ENCODE results near the gene TBC1D5. TPM values are rescaled to one million over a fixed set of nuclear protein-coding genes. Genes with fewer than 3 reads are reported as not detected.

Gene TBC1D5
- total RNA-seq, 2 experiments from 2014 or later: 53.9 to 56.9 TPM

DNA sequence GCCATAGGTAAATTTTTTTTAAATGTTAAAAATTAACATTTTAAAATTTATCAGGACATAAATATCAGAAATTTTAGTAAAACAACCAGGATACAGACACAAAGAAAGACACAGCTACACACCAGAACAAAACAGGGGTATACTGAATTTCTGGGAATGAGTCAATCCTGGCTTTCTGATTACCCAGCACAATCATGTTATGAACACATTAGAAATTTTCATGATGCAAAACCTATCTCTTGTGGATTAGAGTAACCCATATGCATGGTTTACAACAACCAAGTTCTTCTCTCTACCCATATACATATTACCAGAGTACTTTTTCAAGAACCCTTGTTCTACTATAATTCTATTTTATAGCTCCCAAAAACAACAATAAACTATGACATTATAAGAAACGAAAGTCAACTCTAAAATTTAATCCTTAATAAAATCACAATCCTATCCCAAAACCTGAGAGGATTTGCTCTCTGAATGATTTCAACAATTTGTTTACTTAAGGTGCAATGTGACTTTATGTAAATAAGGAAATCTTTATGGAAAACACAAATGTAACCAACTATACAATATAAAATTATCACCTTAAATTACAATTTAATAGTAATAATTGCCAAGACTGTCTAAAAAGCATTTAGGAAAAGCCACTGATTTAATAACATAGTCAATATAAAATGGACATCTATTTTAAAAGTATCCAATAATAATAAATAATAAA is 184.5 kb downstream of the TBC1D5 start:
- ATAC-seq: peak; percentile 74

DNA sequence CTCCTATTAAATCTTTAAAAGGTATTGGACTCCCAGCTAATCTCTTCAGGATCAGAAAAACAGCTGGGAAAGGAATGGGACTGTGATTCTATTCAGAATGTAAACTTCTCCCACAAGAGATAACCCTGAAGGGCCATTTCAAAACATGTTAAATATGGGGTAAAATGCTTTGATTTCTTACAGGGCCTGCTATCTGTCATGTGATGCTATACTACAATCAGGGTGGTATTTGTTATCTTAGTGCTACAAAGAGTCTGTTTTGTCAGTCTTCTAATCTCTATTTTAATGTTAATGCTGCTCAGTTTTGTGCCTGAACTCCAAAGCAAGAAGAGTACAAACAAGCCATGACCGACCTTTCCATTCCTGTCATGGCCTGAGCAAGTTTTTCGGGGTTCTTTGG is 186.9 kb downstream of the TBC1D5 start:
- H3K27ac Mint-ChIP-seq: no peak overlapping the region

More for the DNA sequence above, 184.5 kb downstream of the TBC1D5 start:
- Mint-ChIP-seq H3K36me3 (ENCODE audit: low read depth) (peaks cover 7% of the 10 kb centered on the region), H3K27me3 (no peaks in the 10 kb centered on the region), H3K4me3 (no peak overlapping the region), H3K27ac (no peak overlapping the region), H3K9me3 (ENCODE audit: low read depth) (no peaks in the 10 kb centered on the region), H3K4me1 (no peaks in the 10 kb centered on the region)
- no peak for DNase-seq
- POLR2A ChIA-PET: interaction anchor here (0.7 kb wide), 1 partner anchor 185 kb away, joined by 3 read pairs; the partner anchor contains the start of gene TBC1D5
- CTCF ChIA-PET: interaction anchor here (0.9 kb wide), 1 partner anchor 283 kb away, joined by 3 read pairs; no protein-coding TSS in a partner anchor
- intact Hi-C loops (cut with DNase I, micrococcal nuclease): no loop called here

DNA sequence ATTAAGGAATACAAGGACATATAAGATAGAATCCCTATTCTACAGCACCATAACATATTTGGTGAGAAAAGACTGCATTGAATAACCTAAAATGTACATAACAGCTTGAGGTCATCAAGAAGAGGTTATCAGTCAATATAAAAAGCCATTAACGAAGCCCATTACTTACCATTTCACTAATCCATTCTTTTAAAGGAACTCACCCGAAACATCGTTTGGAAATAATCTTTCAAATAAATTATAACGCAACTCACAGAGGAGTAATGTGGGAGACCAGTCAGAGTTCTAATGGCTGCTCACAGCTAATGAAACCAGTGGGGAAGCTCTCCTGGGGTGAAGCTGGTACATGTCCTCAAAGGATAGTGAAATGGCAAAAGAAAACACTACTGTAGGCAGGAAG is 188.4 kb downstream of the TBC1D5 start:
- H3K36me3 Mint-ChIP-seq (ENCODE audit: low read depth): peaks cover 5% of the 10 kb centered on the region
- no peaks in the 10 kb centered on the region for H3K27me3 Mint-ChIP-seq
- intact Hi-C loops (cut with DNase I, micrococcal nuclease): no loop called here

More for the DNA sequence above, 186.9 kb downstream of the TBC1D5 start:
- CTCF ChIA-PET: interaction anchor here (1.0 kb wide), 1 partner anchor 24 kb away, joined by 3 read pairs; no protein-coding TSS in a partner anchor
- H3K27me3 Mint-ChIP-seq: no peaks in the 10 kb centered on the region
- no peak for ATAC-seq
- DNase-seq: no peak
- intact Hi-C loops (cut with DNase I, micrococcal nuclease): no loop called here
- H3K36me3 Mint-ChIP-seq (ENCODE audit: low read depth): peaks cover 7% of the 10 kb centered on the region
- H3K4me3 Mint-ChIP-seq: no peak overlapping the region
- H3K4me1 Mint-ChIP-seq: peaks cover 4% of the 10 kb centered on the region
- H3K9me3 Mint-ChIP-seq (ENCODE audit: low read depth): no peaks in the 10 kb centered on the region
- POLR2A ChIA-PET: no interaction called here

GRCh38 chr3:17553080-17553479 is 189.4 kb downstream of the TBC1D5 start:
- intact Hi-C loops (cut with DNase I, micrococcal nuclease): no loop called here
- POLR2A ChIA-PET: no interaction called here
- CTCF ChIA-PET: no interaction called here
- H3K4me3 Mint-ChIP-seq: no peak overlapping the region
- H3K27me3 Mint-ChIP-seq: no peaks in the 10 kb centered on the region
- no peak for DNase-seq
- no peak overlapping the region for H3K27ac Mint-ChIP-seq
- no peak for ATAC-seq
- H3K4me1 Mint-ChIP-seq: peaks cover 4% of the 10 kb centered on the region
- H3K36me3 Mint-ChIP-seq (ENCODE audit: low read depth): peaks cover 5% of the 10 kb centered on the region
- no peaks in the 10 kb centered on the region for H3K9me3 Mint-ChIP-seq (ENCODE audit: low read depth)

More for the DNA sequence above, 188.4 kb downstream of the TBC1D5 start:
- no peak overlapping the region for H3K27ac Mint-ChIP-seq
- no peak overlapping the region for H3K4me3 Mint-ChIP-seq
- H3K9me3 Mint-ChIP-seq (ENCODE audit: low read depth): no peaks in the 10 kb centered on the region
- CTCF ChIA-PET: interaction anchor here (0.7 kb wide), 1 partner anchor 983 kb away, joined by 3 read pairs; no protein-coding TSS in a partner anchor
- no peak for DNase-seq
- POLR2A ChIA-PET: no interaction called here
- ATAC-seq: no peak
- peaks cover 4% of the 10 kb centered on the region for H3K4me1 Mint-ChIP-seq

DNA sequence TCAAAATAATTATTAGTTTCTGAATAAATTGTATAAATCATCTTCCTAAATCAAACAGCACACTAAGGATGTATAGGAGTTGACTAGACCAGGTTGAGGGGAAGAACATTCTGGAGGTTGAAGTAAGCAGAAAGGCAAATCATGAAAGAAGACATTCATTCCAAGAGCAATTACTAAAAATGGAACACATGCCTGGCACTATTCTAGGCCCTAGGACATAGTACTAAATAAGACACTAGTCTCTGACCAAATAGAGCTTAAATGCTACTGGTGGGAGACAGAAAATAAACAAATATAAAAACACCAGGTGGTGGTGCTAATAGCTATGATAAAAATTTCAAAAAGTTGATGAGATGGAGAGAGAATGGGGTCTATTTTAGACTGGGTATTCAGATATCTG is 190.1 kb downstream of the TBC1D5 start:
- ATAC-seq (no peak), DNase-seq (no peak)
- Mint-ChIP-seq H3K27ac (no peak overlapping the region), H3K27me3 (no peaks in the 10 kb centered on the region), H3K9me3 (ENCODE audit: low read depth) (no peaks in the 10 kb centered on the region), H3K36me3 (ENCODE audit: low read depth) (peaks cover 5% of the 10 kb centered on the region), H3K4me3 (no peak overlapping the region), H3K4me1 (peaks cover 4% of the 10 kb centered on the region)
- intact Hi-C loops (cut with DNase I, micrococcal nuclease): no loop called here
- ChIA-PET CTCF (no interaction called here), POLR2A (no interaction called here)

DNA sequence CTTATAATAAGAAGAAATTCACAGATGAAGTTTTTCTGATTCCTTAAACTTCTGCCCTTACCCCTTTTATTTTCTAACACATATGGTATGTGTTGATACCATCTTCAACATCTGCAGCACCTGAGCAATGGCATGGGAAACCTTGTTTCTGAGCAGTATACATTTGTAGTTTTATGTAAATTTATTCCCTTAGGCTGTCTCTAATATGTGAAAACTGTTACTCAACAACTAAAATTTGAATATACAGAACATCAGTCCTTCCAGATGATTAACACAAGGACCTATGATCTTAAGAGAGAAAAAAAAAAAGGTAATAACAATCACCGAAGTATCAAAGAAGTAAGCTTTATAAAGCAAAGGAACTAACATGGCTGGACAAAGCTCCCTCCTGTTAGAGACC is 190.5 kb downstream of the TBC1D5 start:
- intact Hi-C loops (cut with DNase I, micrococcal nuclease): no loop called here
- Mint-ChIP-seq H3K9me3 (ENCODE audit: low read depth) (no peaks in the 10 kb centered on the region), H3K27ac (no peak overlapping the region), H3K4me3 (no peak overlapping the region), H3K27me3 (no peaks in the 10 kb centered on the region), H3K36me3 (ENCODE audit: low read depth) (peaks cover 5% of the 10 kb centered on the region), H3K4me1 (peaks cover 4% of the 10 kb centered on the region)
- no peak for DNase-seq
- POLR2A ChIA-PET: no interaction called here
- CTCF ChIA-PET: no interaction called here
- ATAC-seq: no peak

GRCh38 chr3:17551333-17551732 is 191.1 kb downstream of the TBC1D5 start:
- no peak overlapping the region for H3K4me3 Mint-ChIP-seq
- no peaks in the 10 kb centered on the region for H3K27me3 Mint-ChIP-seq
- DNase-seq (no peak), ATAC-seq (no peak)
- POLR2A ChIA-PET: no interaction called here
- no peaks in the 10 kb centered on the region for H3K9me3 Mint-ChIP-seq (ENCODE audit: low read depth)
- no peak overlapping the region for H3K27ac Mint-ChIP-seq
- H3K4me1 Mint-ChIP-seq: peaks cover 4% of the 10 kb centered on the region
- CTCF ChIA-PET: no interaction called here
- peaks cover 4% of the 10 kb centered on the region for H3K36me3 Mint-ChIP-seq (ENCODE audit: low read depth)
- intact Hi-C loops (cut with DNase I, micrococcal nuclease): no loop called here

DNA sequence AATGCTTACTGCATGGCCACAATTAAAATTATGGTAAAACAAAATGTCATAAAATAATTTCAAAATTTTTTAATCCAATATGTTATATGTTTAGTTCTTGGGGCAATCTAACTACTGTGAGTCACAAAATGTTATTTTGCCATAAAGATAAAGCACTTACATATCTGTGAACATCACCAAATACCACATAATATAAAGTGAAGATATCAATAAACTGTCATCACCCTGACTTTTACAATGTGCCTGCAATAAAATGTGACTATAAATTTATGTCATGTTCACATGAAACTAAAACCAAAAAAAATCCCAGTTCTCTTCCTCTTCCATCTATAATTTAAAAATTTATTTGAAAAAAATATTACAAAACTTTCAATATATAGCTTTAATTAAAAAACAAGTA is 191.8 kb downstream of the TBC1D5 start:
- no peak overlapping the region for H3K27ac Mint-ChIP-seq
- H3K9me3 Mint-ChIP-seq (ENCODE audit: low read depth): no peaks in the 10 kb centered on the region
- peaks cover 4% of the 10 kb centered on the region for H3K4me1 Mint-ChIP-seq
- ChIA-PET CTCF (no interaction called here), POLR2A (no interaction called here)
- peaks cover 3% of the 10 kb centered on the region for H3K36me3 Mint-ChIP-seq (ENCODE audit: low read depth)
- H3K27me3 Mint-ChIP-seq: no peaks in the 10 kb centered on the region
- H3K4me3 Mint-ChIP-seq: no peak overlapping the region
- intact Hi-C loops (cut with DNase I, micrococcal nuclease): no loop called here
- DNase-seq: no peak
- no peak for ATAC-seq

GRCh38 chr3:17546500-17547255 is 195.8 kb downstream of the TBC1D5 start:
- Mint-ChIP-seq H3K4me1 (no peaks in the 10 kb centered on the region), H3K9me3 (ENCODE audit: low read depth) (no peaks in the 10 kb centered on the region), H3K4me3 (no peak overlapping the region), H3K27me3 (no peaks in the 10 kb centered on the region), H3K27ac (no peak overlapping the region), H3K36me3 (ENCODE audit: low read depth) (peaks cover 10% of the 10 kb centered on the region)
- intact Hi-C loops (cut with DNase I, micrococcal nuclease): no loop called here
- POLR2A ChIA-PET: no interaction called here
- CTCF ChIA-PET: no interaction called here
- no peak for ATAC-seq
- no peak for DNase-seq

DNA sequence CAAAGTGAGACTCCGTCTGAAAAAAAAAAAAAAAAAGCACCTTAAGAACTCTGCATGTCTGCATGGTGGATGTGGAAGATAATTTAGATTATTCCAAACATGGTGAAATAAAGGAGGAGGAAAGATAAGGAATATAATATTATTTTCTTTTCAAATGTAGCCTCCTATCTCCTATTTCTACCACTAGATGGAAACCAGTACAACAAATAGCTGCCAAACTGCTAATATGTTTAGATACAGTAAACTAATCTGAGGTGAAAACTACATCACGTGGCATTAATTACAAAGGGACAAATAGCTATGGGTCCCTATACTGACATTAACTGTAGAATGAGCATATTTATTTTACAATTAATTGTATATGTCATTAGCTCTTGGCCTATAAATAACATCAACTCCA is 197.8 kb downstream of the TBC1D5 start:
- intact Hi-C loops (cut with DNase I, micrococcal nuclease): no loop called here
- Mint-ChIP-seq H3K27me3 (no peaks in the 10 kb centered on the region), H3K4me3 (no peak overlapping the region), H3K36me3 (ENCODE audit: low read depth) (peaks cover 19% of the 10 kb centered on the region), H3K9me3 (ENCODE audit: low read depth) (no peaks in the 10 kb centered on the region), H3K4me1 (no peaks in the 10 kb centered on the region), H3K27ac (no peak overlapping the region)
- ATAC-seq: no peak
- POLR2A ChIA-PET: no interaction called here
- CTCF ChIA-PET: interaction anchor here (0.6 to 1.9 kb wide), 4 partner anchors 8 to 757 kb away, joined by 3 to 4 read pairs (median 4); no protein-coding TSS in a partner anchor
- no peak for DNase-seq

GRCh38 chr3:17542591-17542990 is 199.8 kb downstream of the TBC1D5 start:
- ChIA-PET POLR2A (no interaction called here), CTCF (no interaction called here)
- DNase-seq (no peak), ATAC-seq (no peak)
- no peaks in the 10 kb centered on the region for H3K27me3 Mint-ChIP-seq
- no peak overlapping the region for H3K27ac Mint-ChIP-seq
- no peak overlapping the region for H3K4me3 Mint-ChIP-seq
- intact Hi-C loops (cut with DNase I, micrococcal nuclease): no loop called here
- H3K36me3 Mint-ChIP-seq (ENCODE audit: low read depth): peaks cover 19% of the 10 kb centered on the region
- no peaks in the 10 kb centered on the region for H3K4me1 Mint-ChIP-seq
- H3K9me3 Mint-ChIP-seq (ENCODE audit: low read depth): no peaks in the 10 kb centered on the region

GRCh38 chr3:17539436-17539835 is 203.0 kb downstream of the TBC1D5 start:
- no peaks in the 10 kb centered on the region for H3K4me1 Mint-ChIP-seq
- ATAC-seq (no peak), DNase-seq (no peak)
- CTCF ChIA-PET: no interaction called here
- intact Hi-C loops (cut with DNase I, micrococcal nuclease): no loop called here
- H3K27ac Mint-ChIP-seq: no peak overlapping the region
- peaks cover 18% of the 10 kb centered on the region for H3K36me3 Mint-ChIP-seq (ENCODE audit: low read depth)
- no peak overlapping the region for H3K4me3 Mint-ChIP-seq
- no peaks in the 10 kb centered on the region for H3K9me3 Mint-ChIP-seq (ENCODE audit: low read depth)
- no peaks in the 10 kb centered on the region for H3K27me3 Mint-ChIP-seq
- POLR2A ChIA-PET: no interaction called here
